Kidney tubule cell (primary cell): ENCODE measurements around the gene PRDM2.
"Not testable (repeated sequence)": the region's sequence is repeated elsewhere in the genome, so short reads cannot be mapped to it uniquely, and the experiment has no call there.

Experiments
- DNase-seq: peaks from one replicate; pipeline ENCODE4 v3.0.0-alpha.2; 2018; ENCODE audit warnings: low spot score

PRDM2 gene

GRCh38 chr1:13699510-13699909 lies 478 bp upstream of the PRDM2 start:
- peak; percentile 14 for DNase-seq

GRCh38 chr1:13700521-13701270 lies 708 bp downstream of the PRDM2 start:
- DNase-seq: peak; percentile 3

GRCh38 chr1:13701271-13701640 lies 1.3 kb downstream of the PRDM2 start:
- no peak for DNase-seq

- no peak for DNase-seq
These were observed 2.6 kb downstream of the PRDM2 start for GRCh38 chr1:13702425-13703127.

DNA sequence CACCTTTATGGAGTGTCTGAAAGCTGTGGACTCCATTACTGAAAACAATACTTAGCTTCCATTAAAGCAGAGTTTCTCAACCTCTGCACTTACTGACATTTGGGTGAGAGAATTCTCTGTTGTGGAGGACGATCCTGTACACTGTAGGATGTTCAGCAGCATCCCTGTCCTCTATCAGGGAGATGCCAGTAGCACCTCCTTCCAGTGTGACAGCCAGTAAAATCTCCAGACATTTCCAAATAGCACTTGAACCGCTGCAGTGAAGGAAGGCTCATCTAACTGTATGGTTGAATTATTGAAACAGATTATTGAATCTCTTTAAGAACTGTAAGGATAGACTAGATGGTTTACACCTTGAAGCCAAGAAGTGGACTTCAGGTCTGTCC lies 3.1 kb downstream of the PRDM2 start:
- DNase-seq: no peak

GRCh38 chr1:13703558-13704490 lies 3.8 kb downstream of the PRDM2 start:
- no peak for DNase-seq

GRCh38 chr1:13706046-13706445 lies 6.1 kb downstream of the PRDM2 start:
- no peak for DNase-seq

DNA sequence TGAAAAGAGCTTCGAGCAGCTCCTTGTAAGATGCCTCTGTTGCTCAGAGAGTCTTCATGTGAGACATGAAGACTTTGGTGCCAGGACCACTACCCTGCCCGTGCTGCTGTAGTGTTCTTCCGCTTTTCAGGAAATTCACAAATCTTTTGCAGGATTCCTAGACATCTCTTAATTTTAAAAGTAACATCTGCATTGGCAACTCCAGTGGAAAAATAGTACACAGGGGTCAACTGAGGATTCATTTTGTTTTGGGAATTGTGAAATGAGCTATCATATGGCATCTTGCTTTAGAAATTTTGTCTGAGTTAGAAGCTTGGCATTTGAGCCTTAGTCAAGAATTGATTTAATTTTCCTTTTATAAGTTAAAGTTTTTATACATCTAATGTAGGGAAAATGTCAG lies 7.2 kb downstream of the PRDM2 start:
- no peak for DNase-seq

- DNase-seq: no peak
These were observed 8.5 kb downstream of the PRDM2 start for GRCh38 chr1:13708380-13708982.

DNA sequence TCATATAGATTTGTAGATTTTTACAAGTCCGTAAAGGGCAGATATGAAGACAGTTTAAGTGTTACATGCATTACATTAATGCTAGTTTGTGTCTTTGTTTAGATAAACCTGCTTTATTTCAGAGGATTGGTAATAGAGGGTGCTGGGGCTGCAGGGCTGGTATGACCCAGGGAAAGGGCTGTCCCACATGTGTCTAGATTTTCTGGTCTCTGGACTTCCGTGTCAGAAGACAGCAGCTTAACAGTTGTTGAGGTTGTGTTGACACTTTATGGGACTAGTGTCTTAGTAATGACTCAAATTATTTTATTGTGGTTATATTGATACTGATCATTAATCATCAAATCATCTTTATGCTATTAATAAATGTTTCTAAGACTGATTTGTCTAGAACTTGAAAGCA lies 10.1 kb downstream of the PRDM2 start:
- DNase-seq: no peak

- no peak for DNase-seq
These were observed 14.9 kb downstream of the PRDM2 start for GRCh38 chr1:13714851-13715250.

- not testable (repeated sequence) for DNase-seq
These were observed 15.8 kb downstream of the PRDM2 start for GRCh38 chr1:13715616-13716287.

GRCh38 chr1:13722808-13723360 lies 22.9 kb downstream of the PRDM2 start:
- DNase-seq: no peak

- no peak for DNase-seq
These were observed 23.8 kb downstream of the PRDM2 start for GRCh38 chr1:13723810-13724209.

GRCh38 chr1:13725714-13726175 lies 25.8 kb downstream of the PRDM2 start:
- DNase-seq: peak; percentile 54

DNA sequence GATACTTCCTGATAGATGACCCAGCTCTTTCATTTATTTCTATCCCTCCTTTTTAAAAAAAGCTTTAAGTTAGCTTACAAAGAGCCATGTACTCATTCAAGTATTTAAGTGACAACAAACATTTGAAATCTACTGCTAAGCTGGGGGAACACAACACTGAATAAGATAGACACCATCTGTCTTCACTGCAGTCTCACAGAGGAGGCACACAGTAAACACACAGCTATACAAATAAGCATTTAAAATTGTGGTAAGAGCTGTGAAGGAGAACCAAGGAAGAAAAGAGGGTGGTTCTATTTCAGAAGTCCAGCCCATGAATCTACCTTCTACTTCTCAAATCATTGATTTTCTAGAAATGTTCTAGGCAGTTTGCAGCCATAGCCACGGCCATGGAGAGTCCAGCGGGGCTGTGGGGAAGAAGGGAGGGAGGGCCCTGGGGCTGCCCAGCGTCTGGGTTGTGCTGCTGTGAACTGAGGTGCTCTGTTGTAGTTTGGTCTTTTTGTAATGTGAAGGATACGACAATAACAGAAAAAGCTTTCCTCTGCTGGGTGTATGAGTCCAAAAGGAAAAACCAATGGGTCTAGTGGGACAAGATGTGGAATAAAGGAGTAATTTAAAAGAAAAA lies 28.2 kb downstream of the PRDM2 start:
- no peak for DNase-seq

DNA sequence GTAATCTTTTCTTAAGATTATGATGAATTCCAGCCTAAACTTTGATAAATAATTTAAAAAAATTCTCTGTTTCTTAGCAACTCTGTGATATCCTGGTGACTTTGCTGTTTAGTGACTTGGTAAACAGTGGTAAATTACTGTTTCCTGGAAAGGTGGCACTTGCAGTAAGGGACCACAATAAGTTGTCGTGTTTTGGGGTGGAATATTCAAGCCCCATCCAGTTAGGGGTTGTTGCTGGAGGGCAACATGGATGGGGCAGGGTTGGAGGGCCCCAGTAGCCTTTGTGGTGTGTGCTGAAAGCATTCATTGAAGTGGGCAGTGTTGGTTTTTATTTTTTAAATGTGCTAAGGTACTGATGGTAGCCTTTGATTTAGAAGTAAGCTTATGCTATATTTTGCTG lies 30.3 kb downstream of the PRDM2 start:
- DNase-seq: no peak

DNA sequence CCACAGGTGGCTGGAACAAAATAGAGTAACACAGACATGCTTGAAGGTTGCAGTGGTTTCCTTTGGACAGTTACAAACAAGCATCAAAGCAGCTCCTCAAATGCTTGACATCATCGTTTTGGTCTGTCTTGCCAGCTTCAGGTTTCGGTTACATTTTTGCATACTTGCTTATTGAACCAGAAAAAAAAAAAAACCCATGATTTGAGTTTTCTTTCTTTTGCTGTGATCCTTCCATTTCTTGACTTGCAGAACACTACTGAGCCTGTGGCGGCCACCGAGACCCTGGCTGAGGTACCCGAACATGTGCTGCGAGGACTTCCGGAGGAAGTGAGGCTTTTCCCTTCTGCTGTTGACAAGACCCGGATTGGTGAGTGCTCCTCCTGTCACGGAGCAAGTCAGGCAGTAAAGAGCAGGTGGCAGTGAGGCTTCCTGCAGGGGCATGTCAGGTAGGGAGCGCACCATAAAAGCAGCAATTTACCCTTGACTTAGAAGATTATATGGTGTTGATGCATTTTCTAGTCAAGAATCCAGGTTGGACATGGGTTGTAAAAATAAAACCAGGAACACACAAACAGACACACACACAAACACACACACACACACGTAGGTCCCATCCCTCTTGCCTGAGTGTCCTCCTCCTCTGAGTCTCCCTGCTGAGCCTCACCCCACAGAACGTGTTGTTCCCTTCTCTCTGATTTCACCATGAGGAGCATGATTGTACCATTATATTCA lies 30.9 kb downstream of the PRDM2 start:
- peak; percentile 56 for DNase-seq

DNA sequence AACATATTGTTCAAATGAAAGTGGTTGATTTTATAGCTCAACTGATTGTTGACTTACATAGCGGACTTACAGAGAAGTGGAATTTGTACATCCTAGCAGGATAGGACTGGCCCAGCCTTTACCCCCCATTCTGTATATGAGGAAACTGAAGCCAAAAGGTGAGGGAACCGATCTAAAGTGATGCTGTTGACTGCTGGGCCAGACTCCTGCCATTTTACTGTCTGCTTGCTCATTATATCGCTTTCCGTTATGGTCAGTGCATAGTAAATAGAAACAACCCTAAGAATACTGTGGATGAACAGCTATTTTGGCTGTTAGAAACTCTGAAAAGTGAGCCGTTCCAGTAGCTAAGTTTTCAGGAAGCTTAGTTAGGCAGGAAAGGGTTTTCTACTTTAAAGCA lies 31.9 kb downstream of the PRDM2 start:
- no peak for DNase-seq
